Lung (tissue), 12 donors: Measurements from ENCODE around the gene CTSA. TPM values are rescaled to one million over a fixed set of nuclear protein-coding genes. Genes with fewer than 3 reads are reported as not detected.

Experiments
- ATAC-seq: fragments of 200-7000 bp; cut with Tn5 transposase; one replicate; pipeline ENCODE4 v1.9.1; 2020; ENCODE audit warnings: moderate number of reproducible peaks; ENCODE audit not compliant: insufficient read depth, low FRiP score
- DNase-seq, 3 donors: peaks; one replicate each; pipeline ENCODE4 v3.0.0-alpha.2; 2013 to 2017
- H3K27ac ChIP-seq, 2 donors: one replicate each; pipeline ENCODE4 v1.5.1; 2013; ENCODE audit warnings: mild to moderate bottlenecking in 2 of 2, moderate library complexity in 2 of 2, control low read depth in 1 of 2, inconsistent platforms in 1 of 2, low read depth in 1 of 2, low read length in 1 of 2
- H3K27me3 ChIP-seq, 3 donors: one replicate each; pipeline ENCODE4 v1.5.1; 2013; ENCODE audit warnings: low read length in 2 of 3; ENCODE audit not compliant: control insufficient read depth in 3 of 3, insufficient read depth in 3 of 3
- H3K36me3 ChIP-seq, 4 donors: one replicate each; pipeline ENCODE4 v1.5.1; 2013; ENCODE audit warnings: low read length in 4 of 4, mild to moderate bottlenecking in 1 of 4, moderate library complexity in 1 of 4; ENCODE audit not compliant: control insufficient read depth in 4 of 4, insufficient read depth in 4 of 4
- H3K4me1 ChIP-seq, 5 donors: one replicate each; pipeline ENCODE4 v1.5.1; 2013; ENCODE audit warnings: low read length in 5 of 5, mild to moderate bottlenecking in 2 of 5, moderate library complexity in 1 of 5; ENCODE audit not compliant: control insufficient read depth in 5 of 5, insufficient read depth in 5 of 5
- H3K4me3 ChIP-seq: one replicate; pipeline ENCODE4 v1.5.1; 2013; ENCODE audit warnings: mild to moderate bottlenecking, control low read depth, moderate library complexity
- H3K9ac ChIP-seq, 2 donors: one replicate each; pipeline ENCODE4 v1.5.1; 2013; ENCODE audit warnings: low read length in 2 of 2, control low read depth in 1 of 2; ENCODE audit not compliant: insufficient read depth in 1 of 2
- H3K9me3 ChIP-seq, 4 donors: one replicate each; pipeline ENCODE4 v1.5.1; 2013; ENCODE audit warnings: low read length in 3 of 4, mild to moderate bottlenecking in 1 of 4, moderate library complexity in 1 of 4; ENCODE audit not compliant: control insufficient read depth in 4 of 4, insufficient read depth in 3 of 4
- WGBS, 2 donors: extraction: QIAGEN DNeasy Blood & Tissue Kit; methylation state at CpG; one replicate each; pipeline ENCODE4 v1.1.7; 2013; 5-methylcytosine and 5-hydroxymethylcytosine counted together
- polyA plus RNA-seq, 2 donors: library from polyadenylated mRNA; stranded (reverse); fragments of 200-250 nt; gene quantifications; one replicate each; pipeline ENCODE4 v1.2.1, GENCODE V29; 2013
- total RNA-seq, 2 donors: library from RNA; depleted of rRNA in 1 of 2; stranded (reverse); fragments of >200 nt in 1 of 2; gene quantifications; one replicate each; pipeline ENCODE4 v1.2.1, GENCODE V29; 2014 to 2021
- TF ChIP-seq, protein P1 (sequence below): IDR thresholded peaks from 2 replicates; pipeline ENCODE4 v1.5.1; 2012; ENCODE audit warnings: mild to moderate bottlenecking; ENCODE audit errors: control extremely low read depth, extremely low read depth
- donor health status: control.
- donor health status: control.
- donor health status: Bipolar disorder and iron deficiency.
- donor health status: healthy.
- donor health status: DM: yes; HTN: yes; CAD: no.

Gene CTSA
- total and polyA plus RNA-seq, 4 donors = 72.2 to 247 (median 140) TPM

DNA sequence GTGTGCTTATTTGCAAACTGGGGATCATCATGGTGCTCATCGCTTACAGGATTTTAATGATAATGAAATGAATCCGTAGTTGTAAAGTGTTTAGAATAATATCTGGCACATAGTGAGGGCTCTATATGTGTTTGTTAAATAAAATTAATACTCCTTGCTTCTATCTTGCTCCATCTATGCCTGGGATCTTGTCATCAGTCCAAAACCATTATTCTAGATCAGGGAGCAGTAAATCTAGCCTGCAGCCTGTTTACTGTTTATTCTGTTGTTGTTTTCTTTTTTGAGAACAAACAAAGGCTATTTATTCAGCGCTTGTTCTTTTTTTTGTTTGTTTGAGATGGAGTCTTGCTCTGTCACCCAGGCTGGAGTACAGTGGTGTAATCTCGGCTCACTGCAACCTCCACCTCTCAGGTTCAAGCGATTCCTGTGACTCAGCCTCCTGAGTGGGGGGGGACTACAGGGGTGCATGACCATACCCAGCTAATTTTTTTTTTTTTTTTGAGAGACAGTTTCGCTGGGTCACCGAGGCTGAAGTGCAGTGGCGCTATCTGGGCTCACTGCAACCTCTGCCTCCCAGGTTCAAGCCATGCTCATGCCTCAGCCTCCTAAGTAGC, 42.1 kb upstream of the CTSA start:
- Histone ChIP-seq H3K4me1 (peaks cover 0 to 3% (median 0%) of the 10 kb centered on the region in 5 donors), H3K9me3 (peaks cover 0 to 6% (median 0%) of the 10 kb centered on the region in 4 donors), H3K36me3 (peaks cover 7 to 36% (median 18%) of the 10 kb centered on the region in 4 donors), H3K4me3 (no peak overlapping the region), H3K27ac (no peak overlapping the region), H3K9ac (no peak overlapping the region), H3K27me3 (no peaks in the 10 kb centered on the region)
- 93 to 95% methylated on average over 8 of the region's 8 CpGs for WGBS, 2 donors
- ATAC-seq = no peak
- DNase-seq = no peak
- TF ChIP-seq, protein P1, sequence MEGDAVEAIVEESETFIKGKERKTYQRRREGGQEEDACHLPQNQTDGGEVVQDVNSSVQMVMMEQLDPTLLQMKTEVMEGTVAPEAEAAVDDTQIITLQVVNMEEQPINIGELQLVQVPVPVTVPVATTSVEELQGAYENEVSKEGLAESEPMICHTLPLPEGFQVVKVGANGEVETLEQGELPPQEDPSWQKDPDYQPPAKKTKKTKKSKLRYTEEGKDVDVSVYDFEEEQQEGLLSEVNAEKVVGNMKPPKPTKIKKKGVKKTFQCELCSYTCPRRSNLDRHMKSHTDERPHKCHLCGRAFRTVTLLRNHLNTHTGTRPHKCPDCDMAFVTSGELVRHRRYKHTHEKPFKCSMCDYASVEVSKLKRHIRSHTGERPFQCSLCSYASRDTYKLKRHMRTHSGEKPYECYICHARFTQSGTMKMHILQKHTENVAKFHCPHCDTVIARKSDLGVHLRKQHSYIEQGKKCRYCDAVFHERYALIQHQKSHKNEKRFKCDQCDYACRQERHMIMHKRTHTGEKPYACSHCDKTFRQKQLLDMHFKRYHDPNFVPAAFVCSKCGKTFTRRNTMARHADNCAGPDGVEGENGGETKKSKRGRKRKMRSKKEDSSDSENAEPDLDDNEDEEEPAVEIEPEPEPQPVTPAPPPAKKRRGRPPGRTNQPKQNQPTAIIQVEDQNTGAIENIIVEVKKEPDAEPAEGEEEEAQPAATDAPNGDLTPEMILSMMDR = no peak

GRCh38 chr20:45850238-45850637, 40.9 kb upstream of the CTSA start:
- Histone ChIP-seq H3K36me3 (peaks cover 7 to 34% (median 15%) of the 10 kb centered on the region in 4 donors), H3K27me3 (no peaks in the 10 kb centered on the region), H3K4me1 (peaks cover 0 to 6% (median 0%) of the 10 kb centered on the region in 5 donors), H3K4me3 (no peak overlapping the region), H3K9me3 (peaks cover 0 to 6% (median 0%) of the 10 kb centered on the region in 4 donors), H3K9ac (no peak overlapping the region), H3K27ac (no peak overlapping the region)
- TF ChIP-seq, protein P1 = no peak
- 91 to 95% methylated on average over 2 of the region's 2 CpGs for WGBS, 2 donors
- ATAC-seq (no peak), DNase-seq (no peak)

DNA sequence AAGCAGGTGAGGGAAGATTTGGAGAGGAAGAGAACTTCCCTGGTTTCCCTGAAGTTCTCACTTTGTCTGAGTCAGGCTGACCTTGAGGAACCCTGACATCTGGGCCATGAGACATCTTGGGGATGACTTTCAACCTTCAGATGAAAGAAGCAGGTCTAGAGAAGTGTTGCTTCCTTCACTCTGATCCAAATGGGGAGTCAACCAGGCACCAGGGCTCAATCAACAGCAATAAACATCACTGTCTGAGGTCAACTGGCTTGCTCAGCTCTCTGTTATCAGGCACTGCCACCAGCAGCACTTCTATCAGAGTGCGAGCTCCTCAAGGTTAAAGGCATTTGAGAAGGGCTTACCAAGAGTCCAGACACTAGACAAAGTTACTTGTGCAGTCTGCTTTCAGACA, 40.2 kb upstream of the CTSA start:
- Histone ChIP-seq H3K27me3 (no peaks in the 10 kb centered on the region), H3K9ac (no peak overlapping the region), H3K27ac (no peak overlapping the region), H3K4me3 (no peak overlapping the region), H3K4me1 (peaks cover 0 to 8% (median 3%) of the 10 kb centered on the region in 5 donors), H3K36me3 (peaks cover 7 to 30% (median 15%) of the 10 kb centered on the region in 4 donors), H3K9me3 (peaks cover 0 to 6% (median 0%) of the 10 kb centered on the region in 4 donors)
- ATAC-seq = no peak
- TF ChIP-seq, protein P1 = no peak
- no peak for DNase-seq
- 45 to 93% methylated on average over 1 of the region's 1 CpG for WGBS, 2 donors
